Right ventricle myocardium superior (tissue), 1 donor: Measurements from ENCODE around the gene SLC43A2. TPM values are rescaled to one million over a fixed set of nuclear protein-coding genes. Genes with fewer than 3 reads are reported as not detected.
"Not testable (repeated sequence)": the region's sequence is repeated elsewhere in the genome, so short reads cannot be mapped to it uniquely, and the experiment has no call there.

Source experiments
- ATAC-seq: fragments of 200-7000 bp; cut with Tn5 transposase; one replicate; pipeline ENCODE4 v1.9.1; 2020; ENCODE audit warnings: mild to moderate bottlenecking; ENCODE audit not compliant: poor library complexity
- DNase-seq: peaks from one replicate; pipeline ENCODE4 v3.0.0-alpha.2; 2020
- intact Hi-C: fragments of 100-400 bp; cut with DNase I; formaldehyde crosslinking; loops from one replicate; pipeline ENCODE4 v1.11.2; 2022
- long read RNA-seq: library from polyadenylated mRNA; unstranded; transcript quantifications from one replicate; pipeline ENCODE4 v2.0.0, GENCODE V29; 2021
- total RNA-seq: library from RNA; stranded (reverse); fragmentation: NEBNext Ultra II Directional; extraction: Animal tissue kit (Norgen Biotek cat#: 25700); gene quantifications from one replicate; pipeline ENCODE4 v1.2.1, GENCODE V29; 2021
- donor health status: DM: no; HTN: yes; CAD: no; lungs with severe emphysema.

SLC43A2 gene
- 4.2 TPM for total RNA-seq
- long read RNA-seq, full-length matches to known transcripts, result 6 of 11 reads
- long read RNA-seq, partial matches to known transcripts, result 2 of 11 reads
- long read RNA-seq, other reads (novel, unspliced or antisense), result 3 of 11 reads

DNA sequence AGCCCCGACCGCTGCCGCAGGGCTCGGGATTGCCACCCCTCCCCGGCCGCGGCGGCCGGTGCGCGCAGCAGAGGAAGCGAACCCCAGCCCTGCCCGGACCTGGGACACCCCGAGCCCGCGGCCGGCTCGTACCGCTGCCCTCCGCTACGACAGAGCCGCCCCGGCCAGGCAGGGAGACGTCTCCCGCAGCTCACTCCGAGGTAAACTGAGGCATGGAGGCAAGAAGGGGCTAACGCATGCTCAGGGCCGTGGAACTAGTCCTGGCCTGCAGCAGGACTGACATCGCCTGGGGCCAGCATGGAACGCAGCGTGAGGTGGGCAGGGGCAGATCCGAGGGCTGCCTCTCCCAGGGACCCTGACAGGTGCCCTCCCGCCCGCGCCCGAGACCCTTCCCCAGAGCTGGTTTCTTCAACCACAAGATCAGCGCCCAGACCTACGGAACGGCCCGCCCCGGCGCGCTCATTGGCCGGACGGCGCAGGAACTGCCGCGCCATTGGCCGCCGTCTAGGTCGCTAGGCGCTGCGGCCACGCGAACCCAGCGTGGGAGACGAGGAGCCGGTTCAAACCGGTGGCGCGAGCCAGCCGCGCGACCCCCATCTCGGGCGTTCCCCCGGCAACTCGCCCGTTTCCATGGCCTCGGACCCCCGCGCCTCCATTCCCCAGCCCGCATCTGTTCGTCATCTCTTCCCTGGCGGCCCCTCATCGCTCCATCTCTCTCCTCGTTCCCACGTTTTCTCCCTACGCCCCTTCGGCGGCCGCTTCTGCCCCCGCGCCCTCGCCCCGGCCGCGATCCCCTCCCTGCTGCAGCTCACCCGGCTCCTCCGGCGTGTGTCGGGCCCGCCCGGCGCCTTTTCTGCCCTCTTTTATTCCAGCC, at the start of gene SLC43A2:
SLC43A2 (minus strand) TSS at position 853 of the 874 bp plus-strand sequence. CDS start 960 bp downstream, outside the sequence.
- DNase-seq (peak; percentile 90), ATAC-seq (peak; percentile 92)
- intact Hi-C loops, result no loop called here

- DNase-seq (no peak), ATAC-seq (no peak)
- intact Hi-C loops, result no loop called here
Observed at GRCh38 chr17:1676401-1676800, 47.8 kb upstream of the SLC43A2 start.

- intact Hi-C loops, result no loop called here
- DNase-seq (no peak), ATAC-seq (no peak)
Observed at GRCh38 chr17:1673041-1673785, 44.6 kb upstream of the SLC43A2 start.

DNA sequence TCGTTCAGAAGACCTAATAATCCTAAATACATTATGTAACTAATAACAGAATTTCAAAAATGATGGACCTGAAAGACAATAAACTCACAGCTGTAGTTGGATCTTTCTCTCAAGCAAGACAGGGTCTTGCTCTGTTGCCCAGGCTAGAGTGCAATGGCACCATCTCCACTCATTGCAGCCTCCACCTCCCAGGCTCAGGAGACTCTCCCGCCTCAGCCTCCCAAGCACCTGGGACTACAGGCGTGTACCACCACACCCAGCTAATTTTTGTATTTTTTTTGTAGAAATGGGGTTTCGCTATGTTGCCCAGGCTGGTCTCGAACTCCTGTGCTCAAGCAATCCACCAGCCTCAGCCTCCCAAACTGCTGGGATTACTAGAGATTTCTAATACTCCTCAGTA, 35.3 kb upstream of the SLC43A2 start:
- not testable (repeated sequence) for DNase-seq, ATAC-seq
- intact Hi-C loops, result loop anchor here (10.0 kb wide), 1 partner anchor 381 kb away; the partner anchor contains the start of gene OVCA2

GRCh38 chr17:1661045-1661444, 32.4 kb upstream of the SLC43A2 start:
- intact Hi-C loops, result loop anchor here (10.0 kb wide), 1 partner anchor 384 kb away; the partner anchor contains the start of gene OVCA2
- DNase-seq, result no peak
- no peak for ATAC-seq

GRCh38 chr17:1658100-1658499, 29.5 kb upstream of the SLC43A2 start:
- DNase-seq, result no peak
- intact Hi-C loops, result no loop called here
- no peak for ATAC-seq

- intact Hi-C loops, result no loop called here
- ATAC-seq (no peak), DNase-seq (no peak)
Observed at GRCh38 chr17:1653735-1654134, 25.1 kb upstream of the SLC43A2 start.

GRCh38 chr17:1652794-1653193, 24.2 kb upstream of the SLC43A2 start:
- ATAC-seq, DNase-seq, intact Hi-C loops: not testable (repeated sequence)

DNA sequence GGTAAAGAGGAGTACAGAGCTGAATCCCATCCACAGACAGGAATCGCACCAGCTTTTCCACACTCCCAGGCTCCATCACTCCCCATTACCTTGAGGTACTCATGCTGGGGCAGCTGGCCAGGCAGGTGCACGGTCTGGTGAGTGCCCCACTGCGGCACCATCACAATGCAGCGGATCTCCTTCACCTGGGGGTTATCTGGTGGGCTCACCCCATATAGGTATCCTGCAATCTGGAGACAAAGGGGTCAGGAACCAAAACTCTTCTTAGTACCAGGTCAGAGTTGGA, 22.9 kb upstream of the SLC43A2 start:
- ATAC-seq (no peak), DNase-seq (no peak)
- intact Hi-C loops, result no loop called here

DNA sequence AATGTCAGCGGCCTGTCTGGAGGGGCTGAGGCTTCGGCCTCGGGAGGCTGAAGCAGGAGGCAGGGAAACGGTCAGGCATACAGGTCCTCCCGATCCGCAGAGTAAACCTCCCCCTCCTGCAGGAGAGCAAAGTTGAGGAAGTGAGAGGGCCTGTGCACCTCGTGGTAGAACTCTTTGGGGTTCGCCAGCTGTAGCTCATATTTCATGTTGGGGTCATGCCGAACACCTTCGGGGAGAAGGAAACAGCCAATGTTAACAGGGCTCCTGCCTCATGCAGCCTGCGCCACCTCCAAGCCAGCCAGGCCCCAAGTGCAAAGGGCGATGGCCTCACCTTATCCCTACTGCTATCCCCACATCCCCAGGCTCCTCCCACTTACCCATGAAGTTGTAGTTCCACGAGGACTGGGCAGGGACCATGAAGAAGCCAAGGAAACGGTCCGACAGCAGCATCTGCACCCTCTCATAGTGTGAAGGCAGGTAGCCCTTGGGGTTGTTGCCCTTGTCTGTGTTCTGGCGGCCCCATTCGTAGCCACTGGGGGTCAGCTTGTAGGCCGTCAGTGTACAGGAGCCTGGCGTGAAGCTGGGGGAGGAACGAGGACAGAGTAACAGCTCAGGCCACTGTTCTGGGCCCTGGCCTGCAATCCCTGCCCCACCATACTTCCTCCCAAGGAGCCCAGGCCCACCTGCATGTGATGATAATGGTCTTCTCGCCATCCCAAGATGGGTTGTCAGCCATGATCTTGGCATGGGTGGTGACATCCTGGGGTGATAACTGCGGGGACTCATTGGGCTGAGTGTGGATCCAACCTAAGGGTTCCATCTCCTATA, 22.3 kb upstream of the SLC43A2 start:
- intact Hi-C loops, result no loop called here
- no peak for DNase-seq
- no peak for ATAC-seq

DNA sequence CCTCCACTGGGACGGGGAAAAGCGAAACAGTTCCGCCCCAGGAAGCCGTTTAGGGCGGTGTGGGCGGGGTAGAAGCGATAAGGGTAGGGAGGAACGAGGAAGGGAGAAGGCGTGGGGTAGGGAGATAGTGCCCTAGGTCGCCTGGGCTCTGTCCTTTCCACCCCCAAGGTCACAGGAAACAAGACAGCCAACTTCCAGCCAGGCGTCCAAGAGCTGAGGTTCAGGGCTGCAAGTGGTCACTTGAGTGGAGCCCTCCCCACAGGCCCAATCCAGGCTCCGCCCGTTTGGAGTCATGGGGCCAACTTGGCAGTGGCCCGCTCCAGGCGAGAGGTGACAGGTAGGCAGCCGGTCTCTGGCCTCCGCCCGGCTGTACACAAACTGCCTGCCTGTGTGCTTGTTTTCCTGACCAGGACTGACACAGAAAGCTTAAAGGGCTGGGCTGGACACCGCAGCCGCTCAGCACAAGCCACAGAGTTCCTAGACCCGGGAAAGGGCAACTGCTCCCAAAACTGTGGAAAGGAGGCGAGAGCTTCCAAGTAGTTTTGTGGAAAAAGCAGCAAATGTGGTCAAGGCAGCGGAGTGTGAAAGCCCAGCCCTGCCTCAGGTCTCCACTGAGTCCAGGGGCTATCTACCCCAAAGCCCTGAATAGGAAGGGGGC, 21.3 kb upstream of the SLC43A2 start, which contains the start of gene RILP:
RILP (minus strand) TSS at position 23 of the 658 bp plus-strand sequence. CDS start 62 bp downstream, outside the sequence.
- intact Hi-C loops, result loop anchor here (5.0 kb wide), 1 partner anchor 78 kb away; no protein-coding TSS in a partner anchor
- peak; percentile 91 for DNase-seq

DNA sequence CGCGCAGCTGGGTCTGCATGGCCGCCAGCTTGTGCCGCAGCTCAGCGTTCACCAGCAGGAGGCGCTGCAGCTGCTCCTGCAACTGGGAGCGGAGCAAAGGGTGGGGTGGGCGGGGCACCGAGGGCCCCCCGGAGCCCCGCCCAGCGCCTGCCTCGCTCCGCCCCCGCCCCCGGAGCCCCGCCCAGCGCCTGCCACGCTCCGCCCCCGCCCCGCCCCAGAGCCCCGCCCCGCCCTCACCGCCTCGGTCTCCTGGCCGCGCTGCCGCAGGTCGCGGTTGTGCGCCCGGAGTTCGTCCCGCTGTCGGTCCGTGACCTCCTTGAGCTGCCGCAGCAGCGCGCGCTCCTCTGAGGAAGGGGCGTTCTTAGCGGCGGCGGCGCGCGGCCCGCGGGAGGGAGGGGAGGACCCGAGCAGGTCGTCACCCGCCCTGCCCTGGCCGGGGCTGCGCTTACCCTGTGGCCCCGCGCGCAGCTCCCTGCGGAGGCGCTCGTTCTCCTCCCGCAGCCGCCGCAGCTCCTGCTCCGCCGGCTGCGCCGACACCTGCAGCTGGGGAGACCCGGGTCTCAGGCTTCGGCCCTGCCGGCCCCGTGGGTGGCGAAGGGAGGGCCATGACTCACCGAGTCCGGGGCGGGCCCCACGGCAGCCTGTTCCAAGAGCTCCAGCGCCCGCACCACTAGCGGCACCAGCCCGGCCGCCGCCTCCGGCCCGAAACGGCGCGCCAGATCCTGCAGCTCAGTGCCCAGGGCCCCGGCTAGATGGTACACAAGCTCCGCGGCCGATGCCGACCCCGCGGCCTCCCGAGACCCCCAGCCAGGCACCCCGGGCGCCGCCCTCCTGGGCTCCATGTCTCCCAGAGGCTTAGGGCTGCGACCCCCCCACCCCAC, 20.6 kb upstream of the SLC43A2 start:
- intact Hi-C loops, result loop anchor here (5.0 kb wide), 1 partner anchor 77 kb away; no protein-coding TSS in a partner anchor
- ATAC-seq (peak; percentile 64), DNase-seq (peak; percentile 98)

More for the DNA sequence above, 21.3 kb upstream of the SLC43A2 start, which contains the start of gene RILP:
- peak; percentile 67 for ATAC-seq

- intact Hi-C loops, result loop anchor here (5.0 kb wide), 1 partner anchor 76 kb away; no protein-coding TSS in a partner anchor
- peak; percentile 62 for ATAC-seq
- DNase-seq, result peak; percentile 76
Observed at GRCh38 chr17:1648173-1648962, 19.7 kb upstream of the SLC43A2 start.

- peak; percentile 46 for DNase-seq
- intact Hi-C loops, result loop anchor here (5.0 kb wide), 1 partner anchor 75 kb away; no protein-coding TSS in a partner anchor
Observed at GRCh38 chr17:1647802-1648171, 19.2 kb upstream of the SLC43A2 start.

DNA sequence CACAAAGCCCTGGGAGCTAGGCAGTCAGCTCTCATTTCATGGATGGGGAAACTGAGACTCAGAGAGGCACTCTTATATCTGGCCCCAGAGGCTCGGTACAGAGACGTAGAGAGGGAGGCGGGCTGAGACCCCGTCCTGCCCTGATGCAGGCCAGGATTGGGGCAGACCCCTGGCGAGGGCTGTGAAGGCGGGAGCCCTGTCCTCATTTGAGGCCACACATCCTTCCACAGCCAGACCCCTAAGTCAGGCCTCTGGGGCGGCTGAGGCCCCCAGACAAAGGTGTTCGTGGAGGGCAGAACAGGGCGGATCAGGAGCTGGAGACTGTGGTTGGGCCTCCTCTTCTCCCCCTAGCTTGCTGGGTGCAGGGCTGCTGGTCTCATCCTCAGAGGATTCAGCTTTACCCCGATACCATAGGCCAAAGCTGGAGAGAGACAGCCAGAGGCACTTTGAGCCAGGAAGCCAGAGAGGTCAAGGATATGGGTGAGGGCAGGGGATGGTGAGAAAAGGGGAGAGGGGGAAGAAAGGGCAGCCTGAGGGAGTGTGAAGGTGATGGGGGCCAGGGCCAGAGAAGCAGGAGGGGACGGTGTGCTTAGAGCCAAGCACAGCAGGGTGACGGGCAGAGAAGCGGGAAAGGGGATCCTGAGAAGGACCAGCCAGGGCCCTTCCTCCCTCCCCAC, 17.7 kb upstream of the SLC43A2 start:
- no peak for DNase-seq

More at GRCh38 chr17:1647802-1648171, 19.2 kb upstream of the SLC43A2 start:
- ATAC-seq, result no peak

More for the DNA sequence above, 17.7 kb upstream of the SLC43A2 start:
- intact Hi-C loops, result loop anchor here (5.0 kb wide), 1 partner anchor 74 kb away; no protein-coding TSS in a partner anchor
- no peak for ATAC-seq
